GM12872 (cell line): ENCODE data around the gene MEGF11.

ENCODE experiments used
- TF ChIP-seq, protein P1 (sequence below): IDR thresholded peaks from 3 replicates; pipeline ENCODE4 v1.5.1; 2011; ENCODE audit warnings: low read depth, mild to moderate bottlenecking, low read length, moderate library complexity; ENCODE audit not compliant: insufficient read depth

MEGF11 gene

DNA sequence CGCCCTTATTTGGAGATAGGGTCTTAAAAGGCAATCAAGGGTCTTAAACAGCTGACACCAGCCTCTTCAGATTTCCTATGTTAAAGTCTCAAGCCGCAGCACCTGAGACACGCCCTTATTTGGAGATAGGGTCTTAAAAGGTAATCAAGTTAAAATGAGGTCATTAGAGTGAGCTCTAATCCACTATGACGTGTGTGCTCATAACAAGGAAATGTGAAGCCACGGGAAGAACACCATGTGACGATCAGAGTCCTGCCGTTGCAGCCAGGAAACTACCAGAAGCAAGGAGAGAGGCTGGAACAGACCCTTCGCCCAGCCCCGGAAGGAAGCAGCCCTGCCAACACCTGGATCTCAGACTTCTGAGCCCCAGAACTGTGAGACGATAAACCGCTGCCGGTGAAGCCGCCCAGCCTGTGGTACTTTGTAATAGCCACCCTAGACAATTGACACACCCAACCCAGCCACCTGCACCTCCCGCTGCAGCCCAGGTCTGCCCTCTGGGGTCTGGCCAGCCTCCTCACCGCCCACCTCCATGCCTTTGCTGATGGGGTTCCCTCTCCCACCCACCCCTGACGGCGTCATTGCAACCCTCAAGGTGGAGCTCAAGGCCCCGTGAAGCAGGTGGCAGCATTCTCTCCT, 137.9 kb downstream of the MEGF11 start:
- TF ChIP-seq, protein P1, sequence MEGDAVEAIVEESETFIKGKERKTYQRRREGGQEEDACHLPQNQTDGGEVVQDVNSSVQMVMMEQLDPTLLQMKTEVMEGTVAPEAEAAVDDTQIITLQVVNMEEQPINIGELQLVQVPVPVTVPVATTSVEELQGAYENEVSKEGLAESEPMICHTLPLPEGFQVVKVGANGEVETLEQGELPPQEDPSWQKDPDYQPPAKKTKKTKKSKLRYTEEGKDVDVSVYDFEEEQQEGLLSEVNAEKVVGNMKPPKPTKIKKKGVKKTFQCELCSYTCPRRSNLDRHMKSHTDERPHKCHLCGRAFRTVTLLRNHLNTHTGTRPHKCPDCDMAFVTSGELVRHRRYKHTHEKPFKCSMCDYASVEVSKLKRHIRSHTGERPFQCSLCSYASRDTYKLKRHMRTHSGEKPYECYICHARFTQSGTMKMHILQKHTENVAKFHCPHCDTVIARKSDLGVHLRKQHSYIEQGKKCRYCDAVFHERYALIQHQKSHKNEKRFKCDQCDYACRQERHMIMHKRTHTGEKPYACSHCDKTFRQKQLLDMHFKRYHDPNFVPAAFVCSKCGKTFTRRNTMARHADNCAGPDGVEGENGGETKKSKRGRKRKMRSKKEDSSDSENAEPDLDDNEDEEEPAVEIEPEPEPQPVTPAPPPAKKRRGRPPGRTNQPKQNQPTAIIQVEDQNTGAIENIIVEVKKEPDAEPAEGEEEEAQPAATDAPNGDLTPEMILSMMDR: no peak

DNA sequence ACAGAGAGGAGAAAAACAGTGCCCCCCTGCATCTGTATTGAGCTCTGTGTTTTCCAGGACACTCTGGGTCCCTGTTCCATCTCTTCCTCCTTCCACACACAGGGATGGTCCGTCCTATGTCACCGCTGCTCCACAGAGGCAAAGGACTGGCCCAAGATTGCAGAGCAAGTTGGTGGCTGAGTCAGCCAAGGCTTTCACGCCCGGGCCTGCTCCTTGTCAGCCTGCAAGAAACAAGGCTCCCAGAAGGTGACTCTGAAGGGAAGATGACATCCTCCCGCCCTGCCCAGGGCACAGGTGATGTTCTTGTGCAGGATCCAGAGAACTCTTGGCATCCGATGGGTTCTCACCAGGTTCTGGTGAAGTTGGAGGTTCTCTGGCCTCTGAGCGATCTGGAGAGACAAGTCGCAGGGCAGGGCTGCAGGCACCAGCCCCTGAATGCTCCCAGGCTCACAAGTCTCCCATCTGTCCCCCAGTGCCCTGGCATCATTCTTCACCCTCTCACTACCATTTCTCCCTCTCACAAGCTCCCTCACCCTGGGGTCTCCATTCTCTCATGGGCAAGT, 138.6 kb downstream of the MEGF11 start:
- TF ChIP-seq, protein P1: no peak

DNA sequence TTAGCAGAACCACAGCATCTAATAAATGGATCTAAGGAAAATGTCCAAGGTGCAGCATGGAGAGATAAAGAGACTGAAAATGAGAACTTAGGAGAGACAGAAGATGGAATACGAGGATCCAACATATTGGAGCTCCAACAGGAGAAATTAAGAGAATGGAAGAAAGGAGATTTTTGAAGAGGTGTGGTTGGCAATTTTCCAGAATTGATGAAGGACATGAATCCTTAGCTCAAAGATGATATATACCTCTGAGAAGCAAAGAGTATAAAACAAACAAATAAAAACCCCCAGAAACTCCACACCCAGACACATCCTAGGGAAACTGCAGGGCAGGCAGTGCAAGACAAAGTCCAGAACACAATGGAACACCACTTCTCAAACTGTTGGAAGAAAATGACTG, 141.2 kb downstream of the MEGF11 start:
- TF ChIP-seq, protein P1: no peak

DNA sequence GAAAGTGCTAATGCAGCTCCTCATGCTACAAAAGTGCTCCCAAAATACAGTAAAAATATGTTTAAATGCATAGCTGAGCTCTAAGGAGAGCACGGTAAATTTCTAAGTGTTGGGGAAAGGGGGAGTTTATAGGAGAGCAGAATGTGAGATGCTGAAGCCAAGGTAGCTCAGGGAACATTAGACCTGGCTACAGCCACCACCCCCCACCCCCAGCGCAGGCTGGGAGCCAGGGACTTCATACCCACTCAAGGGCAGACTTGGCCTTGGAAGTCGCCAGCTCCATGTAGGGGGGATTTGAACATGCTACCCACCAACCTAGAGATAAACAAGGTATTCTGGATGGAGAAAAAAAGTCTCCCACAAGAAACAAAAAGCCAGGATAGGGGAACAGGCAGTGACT, 142.2 kb downstream of the MEGF11 start:
- TF ChIP-seq, protein P1: no peak

DNA sequence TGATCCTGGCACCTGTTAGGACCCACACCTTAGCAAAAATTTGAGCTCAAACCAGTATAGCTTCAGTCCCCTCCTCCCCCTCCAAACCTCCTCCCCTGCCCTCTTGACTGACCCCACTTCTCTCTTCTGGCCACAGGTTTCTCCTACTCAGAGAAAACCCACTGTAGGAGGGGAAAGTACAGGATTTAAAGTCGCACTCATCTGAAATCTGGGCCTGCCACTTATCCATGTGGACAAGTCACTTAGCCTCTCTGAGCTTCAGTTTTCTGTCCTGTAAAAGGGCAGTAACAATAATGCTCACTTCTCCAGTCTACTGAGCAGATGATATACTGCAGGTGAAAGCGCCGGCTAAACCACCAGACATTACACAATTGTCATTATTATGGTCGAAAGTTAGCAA, 142.7 kb downstream of the MEGF11 start:
- TF ChIP-seq, protein P1: no peak

DNA sequence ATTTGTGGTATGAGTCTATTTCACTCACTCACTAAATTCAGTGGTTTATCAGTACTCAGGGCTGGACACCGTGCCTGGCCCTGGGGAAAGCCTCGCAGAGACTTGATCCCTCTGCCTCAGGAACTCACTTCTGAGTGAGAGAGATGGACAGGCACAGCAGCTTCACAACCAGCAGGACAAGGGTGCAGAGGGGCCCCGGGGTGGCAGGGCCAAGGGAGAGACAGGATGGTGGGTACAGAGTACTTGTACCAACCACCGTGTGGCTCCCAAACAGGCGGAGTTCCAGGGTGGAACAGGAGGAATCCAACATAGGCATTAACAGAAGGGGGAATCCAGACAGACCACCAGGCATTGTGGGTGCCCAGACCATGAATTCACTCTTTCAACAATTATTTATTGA, 143.7 kb downstream of the MEGF11 start:
- TF ChIP-seq, protein P1: no peak

DNA sequence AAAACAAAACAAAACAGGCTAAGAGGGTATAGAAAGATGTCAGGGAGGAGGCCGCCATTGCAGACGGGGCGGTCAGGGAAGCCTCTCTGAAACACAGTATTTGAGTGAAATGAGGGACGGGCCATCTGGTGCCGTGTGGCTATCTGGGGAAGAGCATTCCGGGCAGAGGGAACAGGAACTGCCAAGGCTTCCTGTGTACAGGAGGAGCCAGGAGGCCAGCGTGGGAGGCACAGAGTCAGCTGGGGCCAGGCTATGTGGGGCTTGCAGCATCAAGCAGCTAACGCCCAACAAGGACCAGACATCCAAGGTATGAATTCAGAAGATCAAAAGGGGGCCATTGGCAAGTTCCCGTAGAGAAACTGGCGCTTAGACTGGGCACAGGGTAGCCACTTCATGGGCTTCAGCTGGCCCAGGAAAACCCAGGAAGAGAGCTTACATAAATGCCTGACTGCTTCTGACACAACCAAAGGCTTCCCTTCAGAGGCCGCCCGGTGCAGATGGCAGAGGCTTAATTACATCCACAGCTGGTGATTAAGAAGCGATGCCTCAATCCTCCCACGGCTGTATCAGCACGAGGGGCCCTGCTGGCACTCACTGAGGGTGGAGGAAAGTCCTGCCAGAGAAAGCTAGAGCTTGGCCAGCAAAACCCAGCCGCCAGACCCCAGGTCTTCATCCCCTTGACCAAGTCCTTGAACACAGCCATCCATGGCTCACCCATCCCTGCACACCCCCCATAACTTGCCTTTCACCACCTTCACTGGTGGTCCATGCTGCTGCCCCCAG, 144.9 kb downstream of the MEGF11 start:
- TF ChIP-seq, protein P1: no peak
